Skeletal muscle satellite cell (primary cell): ENCODE results near the gene ARHGEF9.

ENCODE experiments used
- H3K27me3 ChIP-seq: 2 replicates; pipeline ENCODE4 v1.7.0; 2013; ENCODE audit warnings: low read length; ENCODE audit not compliant: control insufficient read depth, insufficient read depth
- H3K36me3 ChIP-seq: 2 replicates; pipeline ENCODE4 v1.7.0; 2013; ENCODE audit warnings: mild to moderate bottlenecking, control low read depth, low read length; ENCODE audit not compliant: insufficient read depth
- H3K4me1 ChIP-seq: 2 replicates; pipeline ENCODE4 v1.7.0; 2013; ENCODE audit warnings: low read length; ENCODE audit not compliant: control insufficient read depth, insufficient read depth
- H3K4me2 ChIP-seq: 2 replicates; pipeline ENCODE4 v1.7.0; 2013; ENCODE audit warnings: mild to moderate bottlenecking, low read length
- H3K4me3 ChIP-seq: 2 replicates; pipeline ENCODE4 v1.7.0; 2013; ENCODE audit warnings: low read length
- H3K9ac ChIP-seq: 2 replicates; pipeline ENCODE4 v1.7.0; 2013; ENCODE audit warnings: mild to moderate bottlenecking, low read depth, low read length, moderate library complexity
- H3K9me3 ChIP-seq: replicated peaks from 2 replicates; pipeline ENCODE4 v1.7.0; 2013; ENCODE audit warnings: mild to moderate bottlenecking, control low read depth, low read length

Gene ARHGEF9

GRCh38 chrX:63765712-63766111, 19.3 kb downstream of the ARHGEF9 start:
- peaks cover 4% of the 10 kb centered on the region for H3K4me1 ChIP-seq
- no peaks in the 10 kb centered on the region for H3K36me3 ChIP-seq
- no peak overlapping the region for H3K4me3 ChIP-seq
- H3K27me3 ChIP-seq, result no peaks in the 10 kb centered on the region
- no peak overlapping the region for H3K9ac ChIP-seq
- H3K4me2 ChIP-seq, result no peak overlapping the region
- no peaks in the 10 kb centered on the region for H3K9me3 ChIP-seq

- Histone ChIP-seq H3K9me3 (no peaks in the 10 kb centered on the region), H3K4me3 (no peak overlapping the region), H3K27me3 (no peaks in the 10 kb centered on the region), H3K9ac (no peak overlapping the region), H3K36me3 (no peaks in the 10 kb centered on the region), H3K4me2 (no peak overlapping the region), H3K4me1 (peaks cover 4% of the 10 kb centered on the region)
Measured at GRCh38 chrX:63764946-63765345, 20.1 kb downstream of the ARHGEF9 start.

- Histone ChIP-seq H3K4me1 (peaks cover 4% of the 10 kb centered on the region), H3K4me3 (no peak overlapping the region), H3K9me3 (no peaks in the 10 kb centered on the region), H3K36me3 (no peaks in the 10 kb centered on the region), H3K27me3 (no peaks in the 10 kb centered on the region), H3K9ac (no peak overlapping the region), H3K4me2 (no peak overlapping the region)
Measured at GRCh38 chrX:63761639-63762038, 23.4 kb downstream of the ARHGEF9 start.

GRCh38 chrX:63758011-63758410, 27.0 kb downstream of the ARHGEF9 start:
- Histone ChIP-seq H3K4me2 (no peak overlapping the region), H3K36me3 (no peaks in the 10 kb centered on the region), H3K9ac (no peak overlapping the region), H3K4me1 (peaks cover 4% of the 10 kb centered on the region), H3K4me3 (no peak overlapping the region), H3K9me3 (no peaks in the 10 kb centered on the region), H3K27me3 (no peaks in the 10 kb centered on the region)

GRCh38 chrX:63755892-63756291, 29.1 kb downstream of the ARHGEF9 start:
- H3K9ac ChIP-seq, result peak overlapping the region; percentile 43
- no peaks in the 10 kb centered on the region for H3K9me3 ChIP-seq
- no peaks in the 10 kb centered on the region for H3K36me3 ChIP-seq
- peak overlapping the region; percentile 92 for H3K4me3 ChIP-seq
- H3K4me1 ChIP-seq, result peaks cover 4% of the 10 kb centered on the region
- H3K27me3 ChIP-seq, result no peaks in the 10 kb centered on the region
- peak overlapping the region; percentile 85 for H3K4me2 ChIP-seq

GRCh38 chrX:63754860-63755579, 30.0 kb downstream of the ARHGEF9 start:
- Histone ChIP-seq H3K4me3 (peak overlapping the region; percentile 92), H3K9me3 (no peaks in the 10 kb centered on the region)

GRCh38 chrX:63754136-63754859, 30.7 kb downstream of the ARHGEF9 start:
- Histone ChIP-seq H3K9ac (peak overlapping the region; percentile 93), H3K4me2 (peak overlapping the region; percentile 82), H3K4me3 (peak overlapping the region; percentile 92), H3K27me3 (no peaks in the 10 kb centered on the region), H3K9me3 (no peaks in the 10 kb centered on the region), H3K36me3 (no peaks in the 10 kb centered on the region), H3K4me1 (peaks cover 4% of the 10 kb centered on the region)

More at GRCh38 chrX:63754860-63755579, 30.0 kb downstream of the ARHGEF9 start:
- H3K27me3 ChIP-seq, result no peaks in the 10 kb centered on the region
- H3K36me3 ChIP-seq, result no peaks in the 10 kb centered on the region
- H3K4me1 ChIP-seq, result peaks cover 4% of the 10 kb centered on the region
- H3K9ac ChIP-seq, result peak overlapping the region; percentile 93
- peak overlapping the region; percentile 85 for H3K4me2 ChIP-seq

GRCh38 chrX:63751481-63751880, 33.5 kb downstream of the ARHGEF9 start:
- no peak overlapping the region for H3K4me3 ChIP-seq
- no peak overlapping the region for H3K4me2 ChIP-seq
- H3K9ac ChIP-seq, result no peak overlapping the region
- H3K36me3 ChIP-seq, result no peaks in the 10 kb centered on the region
- no peaks in the 10 kb centered on the region for H3K27me3 ChIP-seq
- peaks cover 16% of the 10 kb centered on the region for H3K4me1 ChIP-seq
- H3K9me3 ChIP-seq, result no peaks in the 10 kb centered on the region

GRCh38 chrX:63750811-63751210, 34.2 kb downstream of the ARHGEF9 start:
- no peak overlapping the region for H3K9ac ChIP-seq
- H3K27me3 ChIP-seq, result no peaks in the 10 kb centered on the region
- H3K9me3 ChIP-seq, result no peaks in the 10 kb centered on the region
- H3K4me2 ChIP-seq, result no peak overlapping the region
- H3K4me1 ChIP-seq, result peaks cover 16% of the 10 kb centered on the region
- no peak overlapping the region for H3K4me3 ChIP-seq
- no peaks in the 10 kb centered on the region for H3K36me3 ChIP-seq

GRCh38 chrX:63747331-63747730, 37.7 kb downstream of the ARHGEF9 start:
- Histone ChIP-seq H3K9me3 (no peaks in the 10 kb centered on the region), H3K4me3 (no peak overlapping the region), H3K4me1 (peaks cover 11% of the 10 kb centered on the region), H3K9ac (no peak overlapping the region), H3K36me3 (no peaks in the 10 kb centered on the region), H3K27me3 (no peaks in the 10 kb centered on the region), H3K4me2 (no peak overlapping the region)

- H3K4me2 ChIP-seq, result no peak overlapping the region
- H3K4me3 ChIP-seq, result no peak overlapping the region
- peaks cover 11% of the 10 kb centered on the region for H3K4me1 ChIP-seq
- H3K36me3 ChIP-seq, result no peaks in the 10 kb centered on the region
- no peak overlapping the region for H3K9ac ChIP-seq
- H3K27me3 ChIP-seq, result no peaks in the 10 kb centered on the region
- H3K9me3 ChIP-seq, result no peaks in the 10 kb centered on the region
Measured at GRCh38 chrX:63746715-63747114, 38.3 kb downstream of the ARHGEF9 start.

- no peak overlapping the region for H3K9ac ChIP-seq
- no peaks in the 10 kb centered on the region for H3K9me3 ChIP-seq
- H3K36me3 ChIP-seq, result no peaks in the 10 kb centered on the region
- no peak overlapping the region for H3K4me3 ChIP-seq
- H3K4me2 ChIP-seq, result no peak overlapping the region
- no peaks in the 10 kb centered on the region for H3K27me3 ChIP-seq
- peaks cover 11% of the 10 kb centered on the region for H3K4me1 ChIP-seq
Measured at GRCh38 chrX:63746278-63746677, 38.7 kb downstream of the ARHGEF9 start.
